GM18951 (cell line): ENCODE data around the gene LDLRAD1.
"Not testable (repeated sequence)": the region's sequence is repeated elsewhere in the genome, so short reads cannot be mapped to it uniquely, and the experiment has no call there.

ENCODE experiments used
- POLR2A ChIP-seq: IDR thresholded peaks from 4 replicates; pipeline ENCODE4 v1.6.1; 2011; ENCODE audit warnings: mild to moderate bottlenecking; ENCODE audit not compliant: insufficient read length, insufficient read depth; ENCODE audit errors: extremely low read depth
- in situ Hi-C: fragments of 300-500 bp; cut with MboI; formaldehyde crosslinking; loops from one replicate; pipeline ENCODE4 v1.12.0; 2022; ENCODE audit warnings: low sequenced_read_pairs, mixed read lengths, inconsistent platforms; ENCODE audit not compliant: unreplicated experiment

Gene LDLRAD1, protein sequence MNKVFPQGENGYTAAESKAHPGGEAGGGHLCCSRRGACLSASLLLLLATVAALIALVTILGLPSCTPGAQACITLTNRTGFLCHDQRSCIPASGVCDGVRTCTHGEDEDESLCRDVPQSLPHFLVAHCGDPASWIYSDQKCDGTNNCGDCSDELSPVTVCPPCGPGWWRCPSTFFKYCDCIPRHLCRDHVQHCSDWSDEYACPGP

DNA sequence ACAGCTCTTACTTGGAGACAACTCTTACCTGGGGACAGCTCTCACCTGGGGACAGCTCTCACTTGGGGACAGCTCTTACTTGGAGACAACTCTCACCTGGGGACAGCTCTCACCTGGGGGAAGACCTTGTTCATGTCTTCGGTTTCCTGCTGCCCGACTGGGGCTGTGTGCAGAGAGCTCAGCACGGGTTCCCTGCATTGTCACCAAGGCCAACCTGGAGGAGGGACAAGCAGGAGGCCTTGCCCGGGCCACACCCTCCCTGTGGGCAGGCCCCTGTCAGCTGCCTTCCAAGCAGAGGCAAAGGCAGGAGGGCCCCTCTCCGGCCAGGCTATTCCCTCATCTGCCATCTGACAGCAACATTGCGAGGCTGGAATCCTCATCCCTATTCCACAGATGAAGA lies at the start of gene LDLRAD1:
Gene LDLRAD1 (minus strand): TSS at position 208 of the 400 bp plus-strand sequence. CDS start 74 bp downstream, at position 134.
- no peak for TF ChIP-seq POLR2A

DNA sequence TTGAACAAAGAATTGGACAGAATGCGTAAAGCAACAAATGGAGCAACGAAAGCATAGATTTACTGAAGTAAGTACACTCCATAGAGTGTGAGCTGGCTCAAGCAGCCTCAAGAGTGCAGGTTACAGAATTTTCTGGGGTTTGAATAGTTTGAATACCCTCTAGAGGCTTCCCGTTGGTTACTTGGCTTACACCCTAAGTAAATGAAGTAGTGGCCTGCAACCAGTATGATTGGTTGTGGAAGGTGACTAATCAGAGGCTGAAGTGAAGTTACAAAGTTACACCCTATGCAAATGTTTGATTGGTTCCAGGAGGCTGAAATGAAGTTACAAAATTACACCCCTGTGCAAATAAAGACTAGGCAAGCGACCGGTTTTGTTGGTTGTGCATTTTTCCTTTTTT lies 46.3 kb upstream of the LDLRAD1 start:
- no peak for TF ChIP-seq POLR2A
- in situ Hi-C loops, result no loop called here

More for the DNA sequence above, at the start of gene LDLRAD1:
- in situ Hi-C loops, result no loop called here

DNA sequence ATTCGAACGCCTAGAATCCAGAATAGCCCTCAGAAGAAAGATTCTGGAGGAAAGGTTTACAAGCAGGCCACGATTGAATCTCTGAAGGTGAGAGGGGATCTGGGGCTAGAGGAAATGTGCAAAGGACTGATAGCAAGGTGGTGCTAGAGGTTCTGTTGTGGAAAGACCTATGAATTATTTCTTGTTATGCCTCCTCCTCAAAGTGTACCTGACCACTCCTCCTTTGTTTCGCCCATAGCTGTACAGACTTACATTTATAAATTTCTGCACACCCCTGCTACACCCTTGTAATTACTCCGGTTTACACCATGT lies 36.4 kb upstream of the LDLRAD1 start:
- no peak for TF ChIP-seq POLR2A

GRCh38 chr1:54053745-54054437 lies 35.9 kb upstream of the LDLRAD1 start:
- no peak for TF ChIP-seq POLR2A
- in situ Hi-C loops, result no loop called here

More for the DNA sequence above, 36.4 kb upstream of the LDLRAD1 start:
- in situ Hi-C loops, result no loop called here

DNA sequence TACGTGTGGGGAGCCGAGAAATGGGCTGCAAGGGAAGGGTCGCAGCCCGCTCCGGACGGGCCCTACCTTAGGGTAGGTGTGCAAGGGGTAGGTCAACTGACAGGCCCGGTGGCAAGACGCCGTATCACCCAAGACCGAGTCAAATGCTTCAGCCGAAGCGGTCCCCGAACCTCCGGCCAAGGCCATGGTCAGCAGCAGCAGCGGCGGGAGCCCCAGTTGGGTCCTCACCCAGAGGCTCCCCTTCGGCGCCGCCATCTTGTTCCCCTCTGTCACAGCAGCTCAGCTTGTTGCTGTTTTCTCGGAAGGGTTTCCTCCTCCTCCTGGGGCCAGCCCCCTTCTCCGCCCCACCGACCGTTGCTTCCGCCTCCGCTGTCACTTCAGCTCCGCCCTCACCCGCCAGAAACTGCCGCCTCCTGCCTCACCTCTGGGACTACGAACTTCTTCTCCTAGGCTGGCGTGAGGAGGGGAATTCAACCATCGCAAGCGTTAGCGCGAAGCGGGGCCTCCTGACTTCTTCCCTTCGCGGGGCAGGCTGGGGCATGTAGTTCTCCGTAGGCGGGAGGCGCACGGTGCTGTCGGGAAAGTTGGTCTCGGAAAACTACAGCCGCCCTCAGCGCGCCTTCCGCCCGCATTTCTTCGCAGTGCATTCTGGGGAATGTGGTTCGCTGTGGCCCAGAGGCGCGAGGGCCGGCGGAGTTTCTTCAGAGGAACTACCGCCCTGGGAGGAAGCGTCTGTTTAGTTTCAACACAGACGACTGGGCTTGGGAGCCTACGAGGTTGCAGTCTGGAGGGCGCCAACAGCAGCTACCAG lies 35.2 kb upstream of the LDLRAD1 start, which contains the start of the genes TCEANC2 and TMEM59:
Gene TCEANC2 (plus strand): TSS at position 675 of the 811 bp plus-strand sequence. CDS start 815 bp downstream, outside the sequence.
Gene TMEM59 (minus strand): TSS at position 271 of the 811 bp plus-strand sequence. CDS start 16 bp downstream, at position 255.
- in situ Hi-C loops, result no loop called here
- TF ChIP-seq POLR2A, result peak; percentile 75

DNA sequence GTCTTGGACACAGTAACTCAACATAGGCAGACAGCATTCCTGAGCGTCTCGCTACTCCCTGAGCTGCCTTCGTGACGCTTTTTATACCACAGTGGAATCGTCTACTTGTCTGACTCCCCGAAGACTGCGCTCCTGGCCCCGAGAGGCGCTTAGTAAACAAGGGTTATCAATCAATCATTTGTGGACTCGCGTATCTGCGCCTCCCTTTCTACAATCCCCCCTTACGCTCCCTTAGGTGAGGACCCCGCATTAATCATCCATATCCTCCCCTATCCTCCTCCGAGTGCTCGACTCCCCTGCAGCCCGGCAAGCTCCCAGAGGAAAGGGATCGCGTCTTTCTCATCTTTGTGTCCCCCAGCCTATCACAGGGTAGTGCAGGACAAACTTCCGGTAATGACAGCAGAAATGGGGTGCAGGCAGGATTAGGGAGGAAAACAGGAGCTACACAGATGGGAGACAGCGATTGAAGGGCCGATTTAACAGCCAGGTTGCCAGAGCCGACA lies 34.5 kb upstream of the LDLRAD1 start:
- in situ Hi-C loops, result no loop called here
- TF ChIP-seq POLR2A, result no peak

DNA sequence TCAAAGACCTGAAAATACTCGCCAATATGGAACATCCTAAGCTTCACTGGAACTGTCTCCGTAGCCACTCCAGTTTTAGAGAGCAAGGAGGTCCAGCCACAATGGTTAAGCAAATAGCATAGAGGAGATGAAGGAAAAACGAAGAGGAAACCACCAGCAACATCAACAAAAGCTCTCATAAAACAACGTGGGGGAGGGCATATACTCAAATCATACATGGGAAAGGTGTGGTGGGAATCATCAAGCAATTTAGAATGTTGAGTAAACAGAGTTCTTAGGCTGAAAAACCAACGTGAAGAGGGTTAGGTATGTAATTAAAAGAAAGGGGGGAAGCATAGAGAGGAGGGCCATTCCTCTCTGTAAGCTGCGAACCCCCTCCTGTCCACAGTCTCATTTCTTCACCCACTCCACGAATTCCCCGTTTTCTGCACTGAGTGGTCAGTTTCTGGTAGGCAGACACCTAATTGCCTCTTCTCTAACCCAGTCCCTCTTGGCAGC lies 34.0 kb upstream of the LDLRAD1 start:
- TF ChIP-seq POLR2A, result no peak
- in situ Hi-C loops, result no loop called here

- in situ Hi-C loops, result not testable (repeated sequence)
Observed at GRCh38 chr1:54050435-54050834, 32.4 kb upstream of the LDLRAD1 start.

GRCh38 chr1:54047384-54048305 lies 29.7 kb upstream of the LDLRAD1 start:
- no peak for TF ChIP-seq POLR2A
- in situ Hi-C loops, result no loop called here

DNA sequence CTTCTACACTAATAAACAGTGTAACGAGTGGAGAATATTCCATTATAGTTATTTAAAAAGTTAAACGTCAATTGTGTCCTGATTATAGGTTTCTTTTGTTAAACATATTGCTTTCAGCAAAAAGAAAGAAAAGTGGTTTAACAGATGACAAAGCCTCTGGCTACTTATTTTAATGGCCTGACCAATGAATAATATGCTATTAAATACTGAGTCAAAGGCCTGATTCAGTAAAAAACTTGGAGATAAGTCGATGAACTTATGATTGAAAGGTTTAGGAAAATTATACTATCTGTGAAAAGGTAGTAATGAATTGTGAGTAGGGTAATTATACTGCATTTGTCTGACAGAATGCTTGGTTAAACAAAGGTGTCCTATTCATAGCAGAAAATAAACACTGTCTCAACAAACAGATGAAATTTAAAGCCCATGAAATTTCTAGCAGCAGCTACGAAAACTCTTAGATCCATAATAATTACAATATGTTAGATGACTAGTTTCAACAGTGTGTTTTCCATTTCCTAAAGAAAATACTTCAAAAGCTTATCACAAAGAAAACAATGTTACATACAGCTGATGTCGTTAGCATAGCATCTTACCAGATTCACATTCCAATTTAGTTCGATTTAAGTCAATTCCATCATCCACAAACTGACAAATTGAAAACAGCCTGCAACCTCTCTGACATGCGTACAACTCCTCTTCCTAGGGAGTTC lies 28.8 kb upstream of the LDLRAD1 start:
- in situ Hi-C loops, result no loop called here
- no peak for TF ChIP-seq POLR2A

DNA sequence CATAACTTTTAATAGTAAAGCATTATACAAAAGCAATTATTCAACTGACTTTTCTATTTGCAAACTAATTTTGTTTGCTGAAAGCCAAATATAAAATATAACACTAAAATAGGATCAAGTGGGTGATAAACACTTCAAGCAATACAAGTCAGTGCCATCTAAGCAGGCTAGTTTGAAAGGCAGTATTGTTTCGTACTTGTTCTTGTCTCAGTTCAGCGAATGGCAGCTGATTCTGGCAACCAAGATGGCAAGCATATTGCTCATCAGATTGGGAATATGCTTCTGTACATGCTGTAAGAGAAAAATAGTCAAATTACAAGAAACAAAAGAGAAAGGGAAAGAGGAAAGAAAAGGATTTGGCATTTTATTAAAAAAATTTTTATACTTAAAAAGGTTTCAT lies 27.5 kb upstream of the LDLRAD1 start:
- no peak for TF ChIP-seq POLR2A
- in situ Hi-C loops, result no loop called here

DNA sequence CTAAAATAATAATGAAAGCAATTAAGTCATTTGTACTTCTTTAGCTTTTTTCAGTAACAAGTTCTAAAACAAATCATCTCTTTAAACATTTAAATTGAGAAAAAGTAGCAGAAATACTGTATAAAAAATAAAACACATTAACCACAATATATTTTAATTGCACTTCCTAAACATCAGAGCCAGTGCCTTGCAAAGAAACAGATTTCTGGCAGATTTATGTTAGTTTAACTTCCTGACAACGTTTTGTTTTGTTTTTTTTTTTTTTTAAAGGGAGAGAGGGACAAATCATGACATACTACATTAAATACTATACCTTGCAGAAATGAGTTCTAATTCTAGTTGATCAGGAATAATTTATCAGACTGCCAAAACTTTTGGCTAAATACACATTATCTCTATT lies 23.8 kb upstream of the LDLRAD1 start:
- in situ Hi-C loops, result no loop called here
- no peak for TF ChIP-seq POLR2A
